RKO (cell line): ENCODE results near the gene C16orf87.
"Not testable (repeated sequence)": the region's sequence is repeated elsewhere in the genome, so short reads cannot be mapped to it uniquely, and the experiment has no call there.

Experiments
- DNase-seq: peaks from one replicate; pipeline ENCODE4 v3.0.0-alpha.2; 2016; ENCODE audit warnings: low spot score

Gene C16orf87, protein sequence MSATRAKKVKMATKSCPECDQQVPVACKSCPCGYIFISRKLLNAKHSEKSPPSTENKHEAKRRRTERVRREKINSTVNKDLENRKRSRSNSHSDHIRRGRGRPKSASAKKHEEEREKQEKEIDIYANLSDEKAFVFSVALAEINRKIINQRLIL

DNA sequence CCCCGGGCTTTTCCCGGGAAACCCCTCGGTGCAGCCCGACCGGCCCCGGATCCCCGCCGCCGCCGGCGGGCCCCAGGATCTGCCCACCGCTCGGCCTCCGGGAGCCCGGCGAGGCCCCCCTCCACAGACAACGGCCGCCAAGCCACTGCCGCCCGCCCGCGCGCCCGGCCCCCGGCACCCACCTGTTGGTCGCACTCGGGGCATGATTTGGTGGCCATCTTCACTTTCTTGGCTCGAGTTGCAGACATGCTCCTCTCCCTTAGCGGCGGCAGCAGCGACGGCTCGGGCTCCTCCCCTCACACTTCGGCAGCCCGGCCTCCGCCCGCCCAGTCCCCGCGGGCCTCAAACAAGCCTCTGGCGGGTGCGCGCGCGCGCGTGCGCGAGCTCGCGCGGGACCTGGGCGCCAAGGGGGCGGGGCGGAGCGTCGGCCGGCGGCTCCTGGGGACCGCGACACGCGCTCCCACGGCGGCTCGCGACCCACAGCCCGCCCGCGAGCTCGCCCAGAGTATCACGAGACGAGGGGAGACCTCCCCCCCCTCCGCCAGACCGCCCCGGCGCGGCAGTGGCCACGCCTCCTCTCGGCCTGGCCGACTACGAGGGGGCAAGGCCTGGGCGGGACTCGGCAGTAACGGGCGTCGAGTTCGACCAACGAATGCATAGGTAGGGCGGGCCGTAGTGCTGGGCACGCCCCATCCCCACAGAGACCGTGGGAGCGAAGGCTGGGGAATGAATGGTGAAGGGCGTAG lies at the start of gene C16orf87:
C16orf87 (minus strand) TSS at position 279 of the 746 bp plus-strand sequence; CDS start at position 248, 31 bp downstream.
- peak; percentile 92 for DNase-seq

DNA sequence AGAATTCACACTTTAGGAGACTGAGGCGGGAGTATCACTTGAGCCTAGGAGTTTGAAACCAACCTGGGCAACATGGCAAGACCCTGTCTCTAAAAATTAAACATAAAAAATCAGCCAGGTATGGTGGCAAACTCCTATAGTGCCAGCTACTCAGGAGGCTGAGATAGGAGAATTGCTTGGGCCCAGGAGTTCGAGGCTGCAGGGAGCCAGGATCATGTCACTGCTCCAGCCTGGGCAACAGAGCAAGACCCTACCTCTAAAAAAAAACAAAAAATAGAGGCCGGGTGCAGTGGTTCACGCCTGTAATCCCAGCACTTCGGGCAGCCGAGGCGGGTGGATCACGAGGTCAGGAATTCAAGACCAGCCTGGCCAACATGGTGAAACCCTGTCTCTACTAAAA lies 44.3 kb upstream of the C16orf87 start:
- no peak for DNase-seq

DNA sequence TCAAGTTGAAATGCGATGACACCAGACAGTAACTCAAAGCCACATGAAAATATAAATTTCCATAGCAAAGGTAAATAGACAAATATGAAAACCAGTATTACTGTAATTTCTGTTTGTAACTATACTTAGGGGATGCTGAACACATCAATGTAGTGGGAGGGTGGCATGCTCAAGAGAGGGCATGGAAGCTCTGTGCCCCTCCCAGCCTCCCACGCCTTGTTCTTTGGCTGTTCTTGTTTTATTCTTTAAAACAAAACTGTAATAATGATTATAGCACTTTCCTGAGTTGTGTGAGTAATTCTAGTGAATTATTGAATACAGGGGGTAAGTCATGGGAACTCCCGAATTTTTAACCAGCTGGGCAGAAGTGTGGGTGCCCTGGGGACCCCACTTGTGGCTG lies 42.2 kb upstream of the C16orf87 start:
- DNase-seq, result no peak

DNA sequence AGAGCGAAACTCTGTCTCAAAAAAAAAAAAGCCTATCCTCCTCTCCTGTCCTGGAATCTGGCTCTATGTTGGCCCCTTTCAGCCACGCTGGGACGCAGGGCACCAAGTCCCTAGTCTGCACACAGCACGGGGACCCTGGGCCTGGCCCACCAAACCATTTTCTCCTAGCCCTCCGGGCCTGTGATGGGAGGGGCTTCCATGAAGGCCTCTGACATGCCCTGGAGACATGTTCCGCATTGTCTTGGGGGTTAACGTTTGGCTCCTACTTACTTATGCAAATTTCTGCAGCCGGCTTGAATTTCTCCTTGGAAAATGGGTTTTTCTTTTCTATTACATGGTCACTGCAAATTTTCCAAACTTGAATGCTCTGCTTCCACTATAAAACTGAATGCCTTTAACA lies 40.6 kb upstream of the C16orf87 start:
- no peak for DNase-seq

- not testable (repeated sequence) for DNase-seq
Observed at GRCh38 chr16:46868891-46869290, 37.9 kb upstream of the C16orf87 start.

DNA sequence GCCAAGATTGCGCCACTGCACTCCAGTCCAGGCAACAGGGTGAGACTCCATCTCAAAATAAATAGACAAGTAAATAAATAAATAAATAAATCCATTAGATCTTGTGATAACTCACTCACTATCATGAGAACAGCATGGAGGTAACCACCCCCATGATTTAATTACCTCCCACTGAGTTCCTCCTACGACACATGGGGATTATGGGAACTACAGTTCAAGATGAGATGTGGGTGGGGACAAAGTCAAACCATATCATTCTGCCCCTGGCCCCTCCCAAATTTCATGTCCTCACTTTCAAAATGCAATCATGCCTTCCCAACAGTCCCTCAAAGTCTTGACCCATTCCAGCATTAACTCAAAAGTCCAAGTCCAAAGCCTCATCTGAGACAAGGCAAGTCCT lies 36.5 kb upstream of the C16orf87 start:
- not testable (repeated sequence) for DNase-seq

DNA sequence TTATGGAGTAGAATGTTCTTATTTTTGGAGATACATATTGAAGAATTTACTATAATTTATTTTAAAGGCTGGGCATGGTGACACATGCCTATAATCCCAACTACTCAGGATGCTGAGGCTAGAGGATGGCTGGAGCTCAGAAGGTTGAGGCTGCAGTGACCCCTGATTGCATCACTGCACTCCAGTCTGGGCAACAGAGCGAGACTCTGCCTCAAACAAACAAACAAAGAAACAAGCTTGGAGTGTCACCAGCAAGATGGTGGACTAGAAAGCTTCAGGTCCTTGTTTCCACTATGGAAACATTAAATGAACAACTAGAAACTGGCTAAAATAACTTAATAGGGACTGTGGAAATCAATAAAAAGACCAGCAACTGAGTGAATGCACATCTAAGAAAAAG lies 35.3 kb upstream of the C16orf87 start:
- DNase-seq, result no peak

- peak; percentile 28 for DNase-seq
Observed at GRCh38 chr16:46862555-46863447, 31.8 kb upstream of the C16orf87 start.

GRCh38 chr16:46859719-46860152 lies 28.8 kb upstream of the C16orf87 start:
- peak; percentile 98 for DNase-seq

- no peak for DNase-seq
Observed at GRCh38 chr16:46858151-46858550, 27.2 kb upstream of the C16orf87 start.

GRCh38 chr16:46857368-46857945 lies 26.5 kb upstream of the C16orf87 start:
- peak; percentile 81 for DNase-seq

DNA sequence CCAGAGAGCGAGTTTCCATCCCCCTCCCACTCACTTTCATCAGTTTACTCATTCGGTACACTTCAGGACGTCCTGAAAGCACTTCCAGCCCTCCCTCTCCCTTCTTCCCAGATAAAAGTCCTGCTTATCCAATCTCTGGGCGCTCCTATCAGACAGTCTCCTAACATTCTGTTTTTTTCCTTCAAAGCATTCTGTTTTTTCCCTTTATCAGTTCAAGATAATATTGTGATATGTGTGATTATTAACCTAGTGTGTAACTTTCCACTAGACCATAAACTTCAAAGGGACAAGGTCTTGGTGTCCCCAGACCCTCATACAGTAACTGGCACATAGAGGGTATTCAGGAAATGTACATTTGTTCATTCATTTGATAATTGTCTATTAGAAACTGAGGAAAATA lies 24.4 kb upstream of the C16orf87 start:
- DNase-seq, result no peak

DNA sequence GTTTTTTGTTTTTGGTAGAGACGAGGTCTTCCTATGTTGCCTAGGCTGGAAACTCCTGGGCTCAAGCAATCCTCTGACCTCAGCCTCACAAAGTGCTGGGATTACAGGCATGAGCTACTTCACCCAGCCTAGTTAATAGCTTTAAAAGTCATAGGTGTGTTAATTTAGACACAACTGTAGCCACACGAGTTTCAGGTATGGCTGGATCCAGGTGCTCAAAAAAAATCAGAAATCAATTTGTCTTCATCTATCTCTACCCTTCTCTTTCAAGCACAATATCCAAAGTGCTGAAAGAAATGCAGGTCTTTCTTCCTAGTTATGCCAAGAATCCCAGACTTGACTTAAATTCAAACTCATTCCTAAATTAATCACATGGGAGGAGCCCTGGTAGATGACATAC lies 23.9 kb upstream of the C16orf87 start:
- DNase-seq, result no peak

DNA sequence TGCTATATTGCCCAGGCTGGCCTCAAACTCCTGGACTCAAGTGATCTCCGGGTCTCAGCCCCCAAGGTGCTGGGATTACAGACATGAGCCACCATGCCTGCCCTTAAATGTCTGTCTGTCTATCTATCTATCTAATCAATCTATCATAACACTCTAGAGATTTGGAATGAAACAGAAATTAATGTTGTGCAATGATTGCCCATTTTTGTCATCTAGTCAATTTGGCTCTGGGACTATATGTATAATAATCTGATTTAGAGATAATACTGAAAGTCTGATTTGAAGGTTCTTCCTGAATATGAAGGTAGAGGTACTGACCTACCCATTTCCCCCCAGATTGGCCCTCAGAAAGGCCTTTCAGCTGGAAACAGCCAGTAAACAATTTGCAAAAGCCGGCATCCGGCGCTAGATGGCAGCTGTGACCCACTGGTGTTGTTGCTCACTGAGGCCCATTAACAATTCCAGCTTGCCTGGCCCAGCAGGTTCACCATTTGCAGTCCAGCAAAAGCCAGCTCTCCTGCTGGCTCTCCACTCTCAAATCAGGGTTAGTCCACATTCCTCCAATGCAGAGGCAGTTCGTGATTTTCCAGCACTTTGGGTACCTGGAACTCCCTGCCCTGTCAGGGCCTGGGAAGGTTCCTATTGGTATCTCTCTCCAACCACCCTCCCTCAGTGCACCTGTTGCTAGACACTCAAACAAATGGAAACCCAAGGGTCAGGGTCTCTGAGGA lies 22.9 kb upstream of the C16orf87 start:
- peak; percentile 71 for DNase-seq

GRCh38 chr16:46852130-46852529 lies 21.1 kb upstream of the C16orf87 start:
- no peak for DNase-seq

- DNase-seq, result no peak
Observed at GRCh38 chr16:46850619-46851555, 19.9 kb upstream of the C16orf87 start.

DNA sequence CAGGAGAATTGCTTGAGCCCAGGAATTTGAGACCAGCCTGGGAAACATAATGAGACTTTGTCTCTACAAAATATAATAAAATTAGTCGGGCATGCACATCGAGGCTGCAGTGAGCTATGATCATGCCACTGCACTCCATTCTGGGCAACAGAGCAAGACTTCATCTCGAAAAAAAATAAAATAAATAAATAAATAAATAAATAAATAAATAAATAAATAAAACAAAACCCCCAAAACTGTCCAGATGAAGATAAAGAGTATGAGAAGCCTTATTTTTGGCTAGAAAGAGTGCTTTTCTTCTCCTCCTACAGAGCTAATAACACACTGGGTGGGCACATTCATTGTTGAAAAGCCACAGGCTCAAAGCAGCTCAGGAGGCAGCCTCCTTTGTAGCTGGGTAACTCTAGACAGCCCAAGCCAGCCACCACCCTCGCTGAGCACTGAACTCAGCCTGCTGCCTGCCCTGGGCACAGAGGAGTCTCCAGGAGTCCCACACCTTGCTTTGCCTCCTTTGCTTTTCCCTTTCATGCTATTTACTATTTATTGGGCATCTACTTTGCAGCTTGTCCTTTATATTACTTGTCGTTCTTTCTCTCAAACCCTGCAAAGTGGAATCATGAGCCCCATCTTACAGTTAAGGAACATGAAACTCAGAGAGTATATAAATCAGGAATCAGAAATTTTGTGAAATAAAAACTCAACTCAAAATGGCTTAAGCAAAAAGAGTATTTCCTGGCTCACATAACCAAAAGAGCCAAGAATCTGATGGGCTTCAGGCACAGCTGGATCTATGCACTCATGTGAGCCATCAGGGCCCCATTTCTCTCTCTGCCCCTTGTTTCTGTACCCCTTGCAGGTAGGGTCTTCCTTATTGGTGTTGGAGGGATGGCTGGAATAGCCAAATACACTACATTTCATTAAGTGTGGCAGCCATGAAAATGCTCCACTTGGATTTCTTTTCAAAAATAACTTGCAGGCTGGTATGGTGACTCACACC lies 18.1 kb upstream of the C16orf87 start:
- no peak for DNase-seq

DNA sequence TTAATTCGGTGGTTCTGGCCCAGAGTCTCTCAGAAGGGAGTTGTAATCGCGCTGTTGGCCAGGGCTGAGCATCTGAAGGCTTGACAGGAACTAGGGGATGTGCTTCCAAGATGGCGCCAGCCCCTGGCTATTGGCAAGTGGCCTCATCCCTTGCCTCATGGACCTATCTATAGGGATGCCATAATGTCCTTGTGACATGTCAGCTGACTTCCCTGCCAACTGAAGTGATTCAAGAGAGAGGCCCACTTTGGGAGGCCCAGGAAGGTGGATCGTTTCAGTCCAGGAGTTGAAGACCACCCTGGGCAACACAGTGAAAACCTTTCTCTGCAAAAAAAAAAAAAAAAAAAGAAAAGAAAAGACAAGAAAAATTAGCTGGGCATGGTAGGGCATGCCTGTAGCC lies 15.0 kb upstream of the C16orf87 start:
- no peak for DNase-seq

DNA sequence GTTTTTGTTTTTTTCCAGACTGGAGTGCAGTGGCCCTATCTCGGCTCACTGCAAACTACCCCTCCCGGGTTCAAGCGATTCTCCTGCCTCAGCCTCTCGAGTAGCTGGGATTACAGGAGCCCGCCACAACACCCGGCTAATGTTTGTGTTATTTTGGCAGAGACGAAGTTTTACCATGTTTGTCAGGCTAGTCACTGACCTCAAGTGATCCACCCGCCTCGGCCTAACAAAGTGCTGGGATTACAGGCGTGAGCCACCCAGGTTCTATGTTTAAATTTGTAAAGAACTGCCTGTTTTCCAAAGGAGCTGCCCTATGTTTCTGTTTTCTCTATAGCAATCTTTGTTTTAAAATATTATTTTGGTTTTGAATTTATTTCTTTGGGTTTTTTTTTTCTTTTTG lies 13.8 kb upstream of the C16orf87 start:
- no peak for DNase-seq
